ENCODE data around the gene THUMPD1.
"Not testable (repeated sequence)": the region's sequence is repeated elsewhere in the genome, so short reads cannot be mapped to it uniquely, and the experiment has no call there.

THUMPD1 gene

DNA sequence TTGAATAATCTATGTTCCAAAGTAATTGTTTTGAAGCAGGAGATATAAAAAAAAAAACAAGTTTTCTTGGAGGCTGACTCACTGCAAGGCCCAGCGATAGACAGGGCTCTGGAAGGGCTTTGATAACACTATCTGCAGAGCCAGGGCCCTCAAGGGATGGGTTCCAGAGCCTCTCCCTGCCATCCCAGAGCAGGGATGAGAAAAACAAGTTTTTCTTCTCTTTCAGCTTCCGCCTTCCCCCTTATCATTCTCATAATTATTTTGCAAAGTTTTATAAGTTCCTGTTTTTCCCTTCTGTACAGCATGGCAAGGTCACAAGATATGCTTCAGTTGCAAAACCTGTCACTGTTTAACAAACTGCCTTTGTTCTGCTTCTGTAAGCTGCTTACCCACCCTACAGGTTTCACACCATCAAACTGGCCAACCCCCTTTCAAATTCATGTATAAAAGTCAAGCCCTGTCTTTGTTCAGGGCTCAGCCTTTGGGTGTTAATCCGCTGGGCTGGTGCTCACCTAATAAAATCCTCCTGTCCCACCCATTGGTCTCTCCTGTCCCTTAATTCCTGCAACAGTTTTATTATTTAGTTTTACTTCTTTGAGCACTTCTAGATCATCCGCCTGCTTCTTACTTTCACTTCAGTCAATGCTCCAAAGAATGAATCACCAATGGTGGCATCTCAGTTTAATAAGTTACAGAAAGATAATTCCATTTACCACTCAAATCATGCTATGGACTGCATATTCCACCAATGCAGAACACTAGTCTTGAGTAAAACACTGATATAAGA lies 5.6 kb upstream of the THUMPD1 start:
- DNase-seq = no peak

DNA sequence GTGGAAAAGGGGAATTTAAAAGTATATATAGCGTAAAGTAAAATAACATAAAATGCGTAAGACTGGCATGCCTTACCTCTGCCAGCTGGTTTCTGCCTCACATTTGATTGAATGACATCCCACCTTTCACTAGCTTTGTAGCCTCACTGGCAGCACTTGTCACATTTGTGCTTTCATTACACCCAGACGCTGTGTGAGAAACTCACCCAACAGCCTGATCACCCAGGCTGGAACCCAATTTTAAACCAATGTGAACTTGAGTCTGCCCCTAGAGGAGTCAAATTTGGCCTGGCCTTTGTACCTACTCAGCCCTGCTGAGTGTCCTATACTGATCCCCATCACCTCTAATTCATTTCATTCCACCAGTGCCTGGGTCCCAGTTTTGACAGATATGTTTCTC lies 4.8 kb upstream of the THUMPD1 start:
- no peak for DNase-seq

- no peak for DNase-seq
Measured at GRCh38 chr16:20744922-20745440, 3.4 kb upstream of the THUMPD1 start.

DNA sequence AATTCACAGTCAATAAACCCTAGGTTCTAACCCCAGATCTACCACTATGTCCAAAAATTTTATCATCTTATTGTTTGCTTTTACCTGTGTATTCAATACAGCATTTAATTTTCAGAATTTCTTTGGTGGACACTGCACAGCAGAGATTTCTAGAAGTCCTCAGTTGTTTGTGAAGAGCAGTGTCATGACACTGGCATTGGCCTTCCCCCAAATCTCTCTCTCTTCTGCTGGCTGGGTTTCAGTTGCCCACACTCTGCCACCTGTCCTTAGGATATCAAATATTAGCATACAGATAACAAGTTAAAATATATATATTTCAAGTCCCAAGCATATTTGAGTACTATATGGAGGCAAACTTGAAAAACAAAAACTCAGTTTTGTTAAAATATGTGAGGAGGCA lies 2.0 kb upstream of the THUMPD1 start:
- no peak for DNase-seq

DNA sequence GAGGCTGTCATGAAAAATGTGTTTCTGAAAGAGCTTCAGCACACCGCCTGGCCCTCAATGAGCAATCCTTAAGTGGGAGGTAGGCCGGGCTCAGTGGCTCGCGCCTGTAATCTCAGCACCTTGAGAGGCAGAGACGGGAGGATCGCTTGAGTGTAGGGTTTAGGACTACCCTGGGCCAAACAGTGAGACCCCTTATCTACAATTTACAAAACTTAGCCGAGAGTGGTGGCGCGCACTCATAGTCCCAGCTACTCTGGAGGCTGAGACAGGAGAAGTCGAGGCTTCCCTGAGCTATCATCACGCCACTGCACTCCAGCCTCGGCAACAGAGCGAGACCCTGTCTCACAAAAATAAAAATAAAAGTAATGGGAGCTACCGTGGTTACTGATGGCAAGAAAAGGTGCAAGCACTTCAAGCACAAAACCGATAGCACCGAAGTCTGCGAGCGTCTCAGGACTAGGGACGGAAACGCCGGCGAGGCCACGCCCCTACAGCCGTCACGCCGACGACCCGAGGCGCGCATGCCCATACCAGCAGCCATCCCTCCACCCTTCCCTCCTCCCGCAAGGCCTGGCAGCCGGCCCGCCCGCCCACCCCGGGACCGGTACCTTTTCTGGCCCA lies 607 bp downstream of the THUMPD1 start:
- DNase-seq = peak; percentile 87

GRCh38 chr16:20740007-20740883 lies 1.4 kb downstream of the THUMPD1 start:
- DNase-seq = no peak

DNA sequence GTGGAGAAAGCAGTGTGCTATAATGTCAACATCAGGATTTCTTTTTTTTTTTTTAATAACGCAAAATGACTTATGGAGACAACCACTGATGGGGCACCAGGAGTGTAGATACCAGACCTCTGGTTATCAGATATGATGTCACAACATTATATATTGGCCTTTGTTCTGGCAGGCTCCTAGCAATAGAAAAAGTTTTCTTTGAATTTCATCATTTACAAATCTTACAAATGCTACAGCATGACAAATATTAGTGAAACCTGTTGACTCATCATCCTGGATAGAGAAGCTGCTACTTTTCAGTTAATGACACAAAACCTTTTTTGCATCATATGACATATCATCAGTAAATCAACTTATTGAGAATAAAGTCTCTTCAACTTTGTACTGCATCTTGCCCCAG lies 6.1 kb downstream of the THUMPD1 start:
- no peak for DNase-seq

- DNase-seq = no peak
Measured at GRCh38 chr16:20734782-20735181, 6.8 kb downstream of the THUMPD1 start.

DNA sequence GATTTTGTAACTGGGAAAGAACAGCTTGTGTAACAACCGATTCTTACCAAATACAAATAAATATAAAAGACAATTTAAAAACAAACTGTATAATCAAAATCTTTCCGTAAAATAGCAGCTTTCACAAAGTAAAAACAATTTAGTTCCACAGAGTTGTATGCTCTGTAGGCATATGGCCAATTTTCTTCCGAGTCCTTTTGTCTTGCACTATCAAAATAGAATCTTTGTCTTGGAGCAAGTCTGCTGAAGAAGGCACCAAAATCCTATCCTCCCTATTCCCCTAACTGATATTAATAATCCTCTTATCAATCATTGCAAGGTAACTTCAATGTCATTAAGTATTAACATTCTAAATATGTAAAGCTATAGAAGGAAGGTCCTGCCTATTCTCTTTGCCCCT lies 7.6 kb downstream of the THUMPD1 start:
- DNase-seq = no peak

- DNase-seq = no peak
Measured at GRCh38 chr16:20729141-20729540, 12.5 kb downstream of the THUMPD1 start.

GRCh38 chr16:20727181-20727580 lies 14.4 kb downstream of the THUMPD1 start:
- DNase-seq = no peak

- no peak for DNase-seq
Measured at GRCh38 chr16:20726661-20727060, 15.0 kb downstream of the THUMPD1 start.

GRCh38 chr16:20720251-20720650 lies 21.4 kb downstream of the THUMPD1 start:
- DNase-seq = no peak

GRCh38 chr16:20717718-20718117 lies 23.9 kb downstream of the THUMPD1 start:
- DNase-seq = not testable (repeated sequence)

DNA sequence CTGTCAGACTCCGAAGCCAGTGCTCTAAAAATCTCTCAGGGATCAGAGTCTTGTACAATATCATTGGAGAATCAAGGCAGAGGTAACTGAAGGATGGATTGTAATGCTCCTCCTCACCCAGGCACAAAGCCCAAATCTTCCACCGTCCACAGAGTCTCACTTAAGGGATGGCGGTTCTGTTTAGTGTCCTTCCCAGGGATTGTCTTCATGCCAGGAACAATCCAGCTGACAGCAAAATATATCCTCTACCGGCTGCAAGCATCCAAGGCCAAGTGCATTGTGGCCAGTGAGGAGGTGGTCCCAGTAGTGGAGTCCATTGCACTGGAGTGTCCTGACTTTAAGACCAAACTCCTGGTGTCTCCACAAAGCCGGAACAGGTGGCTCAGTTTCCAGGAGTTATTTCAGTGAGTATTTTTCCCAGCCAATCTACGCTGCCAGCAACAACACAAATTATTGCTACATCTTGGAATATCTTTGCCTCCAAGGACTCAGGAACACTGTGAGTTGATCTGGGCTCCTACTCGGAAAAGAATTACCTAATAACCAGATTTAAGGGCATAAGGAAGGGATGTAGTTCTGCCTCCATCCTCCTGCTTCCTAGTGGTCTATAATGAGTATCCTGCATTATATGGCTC lies 30.2 kb downstream of the THUMPD1 start:
- no peak for DNase-seq

DNA sequence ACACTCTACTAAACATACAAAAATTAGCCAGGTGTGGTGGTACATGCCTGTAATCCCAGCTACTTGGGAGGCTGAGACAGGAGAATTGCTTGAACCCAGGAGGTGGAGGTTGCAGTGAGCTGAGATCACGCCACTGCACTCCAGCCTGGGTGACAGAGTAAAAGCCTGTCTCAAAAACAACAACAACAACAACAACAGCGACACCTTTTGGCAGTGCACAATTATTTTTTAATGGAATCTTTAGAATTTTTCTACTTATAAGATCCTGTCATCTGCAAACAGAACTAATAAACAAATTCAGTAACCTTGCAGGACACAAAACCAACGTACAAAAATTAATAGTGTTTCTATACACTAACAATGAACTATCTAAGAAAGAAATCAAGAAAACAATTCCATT lies 33.5 kb downstream of the THUMPD1 start:
- DNase-seq = not testable (repeated sequence)

- no peak for DNase-seq
Measured at GRCh38 chr16:20707461-20707860, 34.2 kb downstream of the THUMPD1 start.

- not testable (repeated sequence) for DNase-seq
Measured at GRCh38 chr16:20705972-20706371, 35.6 kb downstream of the THUMPD1 start.

DNA sequence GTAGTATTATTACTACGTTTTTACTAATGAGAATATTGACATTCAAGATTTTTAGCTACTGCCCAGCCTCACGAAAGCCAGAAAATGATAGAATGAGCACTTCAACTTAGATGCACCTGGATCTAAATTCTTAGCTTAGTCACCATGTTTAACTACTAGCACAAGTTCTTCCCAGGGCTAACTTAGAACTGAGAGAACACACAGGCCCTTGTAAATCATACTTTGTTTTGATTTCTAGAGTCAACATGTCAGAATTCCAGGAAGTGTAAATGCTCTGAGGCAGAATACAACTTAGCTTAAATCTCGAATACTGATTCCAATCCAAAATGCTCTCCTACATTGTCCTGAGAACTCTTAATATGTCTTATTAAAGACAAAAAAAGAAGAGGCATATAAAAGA lies 37.3 kb downstream of the THUMPD1 start:
- DNase-seq = no peak

DNA sequence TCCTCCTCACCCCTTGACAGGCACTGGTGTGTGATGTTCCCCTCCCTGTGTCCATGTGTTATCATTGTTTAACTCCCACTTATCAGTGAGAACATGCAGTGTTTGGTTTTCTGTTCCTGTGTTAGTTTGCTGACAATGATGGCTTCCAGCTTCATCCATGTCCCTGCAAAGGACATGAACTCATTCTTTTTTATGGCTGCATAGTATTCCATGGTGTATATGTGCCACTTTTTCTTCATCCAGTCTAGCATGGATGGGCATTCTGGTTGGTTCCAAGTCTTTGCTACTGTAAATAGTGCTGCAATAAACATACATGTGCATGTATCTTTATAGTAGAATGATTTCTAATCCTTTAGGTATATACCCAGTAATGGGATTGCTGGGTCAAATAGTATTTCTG lies 39.9 kb downstream of the THUMPD1 start:
- not testable (repeated sequence) for DNase-seq

DNA sequence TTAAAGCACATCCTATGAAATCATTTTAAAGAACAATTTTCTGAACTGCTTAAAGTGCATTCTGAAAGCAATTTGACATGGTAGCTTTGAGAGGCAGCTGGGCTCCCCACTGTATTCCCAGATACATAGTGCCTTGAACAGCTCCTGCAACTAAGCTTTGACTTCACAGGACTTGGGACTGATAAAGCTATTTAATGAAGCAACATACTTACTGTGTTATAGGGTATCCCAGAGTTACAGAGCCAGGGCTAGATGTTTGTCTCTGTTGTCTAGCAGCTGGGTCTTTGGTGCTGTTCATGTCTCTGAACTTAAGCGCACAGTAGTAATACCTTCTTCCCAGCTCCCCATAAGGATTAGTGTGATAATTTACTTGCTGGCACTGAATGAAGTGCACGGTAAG lies 45.0 kb downstream of the THUMPD1 start:
- DNase-seq = no peak

DNA sequence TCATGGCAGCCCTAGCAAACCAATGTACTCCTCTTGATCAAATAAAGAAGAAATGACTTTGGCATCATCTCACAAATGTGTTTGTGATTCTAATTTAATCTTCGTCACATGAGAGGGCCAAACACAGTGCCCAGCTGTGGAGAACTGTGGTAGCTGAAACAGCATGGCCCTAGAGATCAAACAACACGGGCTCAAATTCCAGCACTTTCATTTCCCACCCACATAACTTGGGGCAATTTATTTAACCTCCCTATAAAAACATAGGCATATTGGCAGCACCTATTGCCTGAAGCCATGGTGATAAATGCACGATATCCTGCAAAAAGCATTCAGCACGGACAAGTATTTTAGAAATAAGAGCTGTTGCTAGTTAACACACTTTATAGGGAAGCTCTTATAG lies 46.6 kb downstream of the THUMPD1 start:
- DNase-seq = no peak

- not testable (repeated sequence) for DNase-seq
Measured at GRCh38 chr16:20694096-20694495, 47.5 kb downstream of the THUMPD1 start.

Data from activated CD4-positive, alpha-beta T cell treated with anti-CD3 and anti-CD28 coated beads, Interleukin-2, amount 50 U/mL, for 4 hours (primary cell).